H1 (cell line): ENCODE measurements around the gene TERB1. TPM values are rescaled to one million over a fixed set of nuclear protein-coding genes. Genes with fewer than 3 reads are reported as not detected.

Source experiments
- CTCF ChIA-PET: fragments of 300-600 bp; sonication (Branson Sonifier 250); formaldehyde crosslinking; loops from one replicate; lab custom pipeline; 2021; ENCODE audit not compliant: partially characterized antibody; lab: Charles Lee
- POLR2A ChIA-PET: fragments of 300-600 bp; sonication (Branson Sonifier 250); formaldehyde crosslinking; loops from one replicate; lab custom pipeline; 2021; ENCODE audit warnings: inconsistent platforms; ENCODE audit not compliant: partially characterized antibody; lab: Charles Lee
- DNase-seq, 2 experiments: peaks; one replicate each; pipeline versions ENCODE4 v3.0.0 to v3.0.0-alpha.2; 2010 to 2022; ENCODE audit warnings: low spot score in 2 of 2, low read depth in 1 of 2, mixed read lengths in 1 of 2
- FAIRE-seq: peaks from 2 replicates; lab custom pipeline; 2011; peaks lifted over from hg19 to GRCh38; lab: Jason Lieb, UNC
- H2AFZ ChIP-seq: 2 replicates; pipeline ENCODE4 v1.8.1; 2012; ENCODE audit warnings: low read length, inconsistent platforms
- H2AK5ac ChIP-seq: 2 replicates; pipeline ENCODE4 v1.6.1; 2013; ENCODE audit warnings: low read depth, low read length
- H2BK120ac ChIP-seq: replicated peaks from 2 replicates; pipeline ENCODE3; 2013; ENCODE audit warnings: low read depth, low read length, inconsistent platforms
- H2BK12ac ChIP-seq: 2 replicates; pipeline ENCODE4 v1.6.1; 2013; ENCODE audit warnings: low read depth, low read length
- H2BK15ac ChIP-seq: 2 replicates; pipeline ENCODE4 v1.6.1; 2013; ENCODE audit warnings: low read length
- H2BK20ac ChIP-seq: 2 replicates; pipeline ENCODE4 v1.6.1; 2013; ENCODE audit warnings: low read length
- H2BK5ac ChIP-seq: 2 replicates; pipeline ENCODE4 v1.6.1; 2013; ENCODE audit warnings: low read depth, low read length
- H3K14ac ChIP-seq: 2 replicates; pipeline ENCODE4 v1.6.1; 2013; ENCODE audit warnings: inconsistent platforms; ENCODE audit not compliant: insufficient read length
- H3K18ac ChIP-seq: 2 replicates; pipeline ENCODE4 v1.6.1; 2013; ENCODE audit warnings: low read length; ENCODE audit errors: extremely low read depth
- H3K23ac ChIP-seq: 2 replicates; pipeline ENCODE4 v1.6.1; 2013; ENCODE audit warnings: inconsistent platforms; ENCODE audit not compliant: insufficient read length
- H3K23me2 ChIP-seq: 2 replicates; pipeline ENCODE4 v1.6.1; 2013; ENCODE audit warnings: low read depth, low read length
- H3K27ac ChIP-seq: 2 replicates; pipeline ENCODE4 v1.6.1; 2011; ENCODE audit warnings: low read depth, low read length, inconsistent platforms
- H3K27me3 ChIP-seq, 4 experiments: replicated peaks in 1 of 4; 1 replicate in 1 of 4; 2 replicates in 3 of 4; pipeline versions ENCODE4 v1.6.1 to v1.8.1; 2011 to 2013; ENCODE audit warnings: low read length in 3 of 4, mild to moderate bottlenecking in 3 of 4, inconsistent platforms in 2 of 4, mixed read lengths in 2 of 4, moderate library complexity in 1 of 4; ENCODE audit not compliant: control insufficient read depth in 3 of 4, insufficient read depth in 3 of 4; ENCODE audit errors: extremely low read depth in 1 of 4
- H3K36me3 ChIP-seq, 4 experiments: 2 replicates each; pipeline versions ENCODE4 v1.6.1 to v1.8.1; 2011 to 2013; ENCODE audit warnings: mild to moderate bottlenecking in 4 of 4, low read length in 3 of 4, moderate library complexity in 2 of 4, control low read depth in 1 of 4, inconsistent platforms in 1 of 4; ENCODE audit not compliant: insufficient read depth in 4 of 4, control insufficient read depth in 2 of 4
- H3K4ac ChIP-seq: replicated peaks from 2 replicates; pipeline ENCODE3; 2013; ENCODE audit warnings: low read length, low read depth, mixed read lengths, inconsistent platforms; ENCODE audit not compliant: insufficient read length
- H3K4me1 ChIP-seq, 4 experiments: replicated peaks in 1 of 4; 1 replicate in 1 of 4; 2 replicates in 3 of 4; pipeline versions ENCODE4 v1.6.1 to v1.8.1; 2011 to 2013; ENCODE audit warnings: low read length in 3 of 4, inconsistent platforms in 2 of 4, mixed read lengths in 1 of 4; ENCODE audit not compliant: insufficient read depth in 4 of 4, control insufficient read depth in 3 of 4
- H3K4me2 ChIP-seq, 2 experiments: 2 replicates each; pipeline versions ENCODE4 v1.6.1 to v1.8.1; 2011 to 2013; ENCODE audit warnings: low read depth in 2 of 2, low read length in 2 of 2, control low read depth in 1 of 2, inconsistent platforms in 1 of 2, mild to moderate bottlenecking in 1 of 2; ENCODE audit not compliant: insufficient read depth in 1 of 2
- H3K4me3 ChIP-seq, 4 experiments: fragments of 200-600, 300-600 bp in 1 of 4; sonication (generic), shearing (Covaris generic), sonication (Bioruptor Twin) in 1 of 4; 2 replicates each; pipeline versions ENCODE4 v1.5.1 to v1.8.1; 2011 to 2016; ENCODE audit warnings: low read length in 4 of 4, low read depth in 3 of 4, control low read depth in 2 of 4, inconsistent platforms in 2 of 4, mild to moderate bottlenecking in 2 of 4, mixed read lengths in 1 of 4, moderate library complexity in 1 of 4; ENCODE audit not compliant: insufficient read depth in 2 of 4; ENCODE audit errors: extremely low read depth in 1 of 4
- H3K56ac ChIP-seq: replicated peaks from 2 replicates; pipeline ENCODE3; 2013; ENCODE audit warnings: low read depth, mild to moderate bottlenecking, mixed read lengths, low read length, inconsistent platforms; ENCODE audit not compliant: insufficient read length
- H3K79me1 ChIP-seq: 2 replicates; pipeline ENCODE4 v1.6.1; 2013; ENCODE audit warnings: low read depth, low read length, control low read depth
- H3K79me2 ChIP-seq, 2 experiments: 2 replicates each; pipeline versions ENCODE4 v1.6.1 to v1.8.1; 2012 to 2013; ENCODE audit warnings: low read length in 2 of 2, mild to moderate bottlenecking in 2 of 2, inconsistent platforms in 1 of 2; ENCODE audit not compliant: insufficient read depth in 2 of 2, control insufficient read depth in 1 of 2
- H3K9ac ChIP-seq, 4 experiments: replicated peaks in 1 of 4; 1 replicate in 1 of 4; 2 replicates in 3 of 4; pipeline versions ENCODE4 v1.6.1 to v1.8.1; 2011 to 2013; ENCODE audit warnings: low read depth in 3 of 4, low read length in 3 of 4, control low read depth in 2 of 4, mild to moderate bottlenecking in 2 of 4, moderate library complexity in 2 of 4, inconsistent platforms in 1 of 4; ENCODE audit errors: extremely low read depth in 1 of 4
- H3K9me3 ChIP-seq, 2 experiments: 2 replicates each; pipeline versions ENCODE4 v1.6.1 to v1.8.1; 2012 to 2013; ENCODE audit warnings: mild to moderate bottlenecking in 2 of 2, moderate library complexity in 2 of 2, control low read depth in 1 of 2, inconsistent platforms in 1 of 2, low read depth in 1 of 2, low read length in 1 of 2, mixed read lengths in 1 of 2; ENCODE audit not compliant: insufficient read depth in 2 of 2
- H4K20me1 ChIP-seq, 2 experiments: replicated peaks in 1 of 2; 2 replicates each; pipeline versions ENCODE3 to v1.8.1; 2011 to 2013; ENCODE audit warnings: inconsistent platforms in 2 of 2, low read length in 2 of 2, mild to moderate bottlenecking in 1 of 2; ENCODE audit not compliant: insufficient read depth in 2 of 2, control insufficient read depth in 1 of 2
- H4K5ac ChIP-seq: 2 replicates; pipeline ENCODE4 v1.6.1; 2013; ENCODE audit warnings: low read length, low read depth, mixed read lengths, inconsistent platforms; ENCODE audit not compliant: insufficient read length
- H4K8ac ChIP-seq: 2 replicates; pipeline ENCODE4 v1.8.0; 2013; ENCODE audit warnings: mild to moderate bottlenecking, moderate library complexity, low read length, inconsistent platforms; ENCODE audit not compliant: insufficient read depth; ENCODE audit errors: extremely low read depth
- H4K91ac ChIP-seq: replicated peaks from 2 replicates; pipeline ENCODE3; 2013; ENCODE audit warnings: low read length, mixed read lengths, inconsistent platforms; ENCODE audit not compliant: insufficient read length
- ATF2 ChIP-seq: IDR thresholded peaks from 2 replicates; pipeline ENCODE4 v1.6.1; 2012; ENCODE audit warnings: low read length, inconsistent platforms
- CBX5 ChIP-seq: fragments of 300-800, 300-1000 bp; sonication (generic); IDR thresholded peaks from 2 replicates; pipeline ENCODE4 v1.7.1; 2016; ENCODE audit warnings: antibody characterized with exemption, low read length, low read depth
- POLR2A ChIP-seq, 2 experiments: IDR thresholded peaks; 1 replicate in 1 of 2; 2 replicates in 1 of 2; pipeline ENCODE4 v1.6.1; 2011; ENCODE audit warnings: low read depth in 2 of 2, low read length in 2 of 2, mild to moderate bottlenecking in 2 of 2; ENCODE audit errors: control extremely low read depth in 1 of 2
- POLR2AphosphoS5 ChIP-seq: IDR thresholded peaks from 2 replicates; pipeline ENCODE4 v1.6.1; 2011; ENCODE audit warnings: low read depth, low read length
- polyA plus RNA-seq, 7 experiments: library from polyadenylated mRNA; depleted of rRNA in 3 of 7; stranded (reverse) in 5 of 7; unstranded in 2 of 7; fragments of >200 nt in 5 of 7; fragments of 200-250 nt in 2 of 7; gene quantifications; 1 replicate in 5 of 7; 2 replicates in 1 of 7; 4 replicates in 1 of 7; pipeline versions ENCODE4 v1.2.1 to v1.2.3, GENCODE V29; 2011 to 2013; ENCODE audit warnings: missing spikeins in 2 of 7, mixed read lengths in 2 of 7
- total RNA-seq: library from RNA; stranded (reverse); fragmentation: NEBNext Ultra II Directional; extraction: Animal tissue kit (Norgen Biotek cat#: 25700); gene quantifications from 2 replicates; pipeline ENCODE4 v1.2.1, GENCODE V29; 2021

Gene TERB1
- total and polyA plus RNA-seq, 2 of the 8 experiments (the other 6 are each of a cell fraction or from before 2014, with no cell fraction given): not detected

GRCh38 chr16:66712512-66712911 is 88.9 kb downstream of the TERB1 start:
- Histone ChIP-seq H3K27ac (no peak overlapping the region), H2BK5ac (no peak overlapping the region), H4K8ac (no peak overlapping the region), H3K9me3 (no peaks in the 10 kb centered on the region), H4K91ac (no peak overlapping the region), H2BK20ac (no peak overlapping the region), H2AFZ (no peak overlapping the region), H3K79me2 (no peaks in the 10 kb centered on the region), H4K20me1 (peaks cover 2 to 5% of the 10 kb centered on the region in 2 experiments), H3K56ac (no peak overlapping the region), H4K5ac (no peak overlapping the region), H3K36me3 (no peaks in the 10 kb centered on the region; a peak in 1 of 8 replicates), H3K4me2 (no peak overlapping the region), H3K79me1 (no peaks in the 10 kb centered on the region; the same call in 1 of the 2 replicates), H2BK120ac (no peak overlapping the region), H3K4me1 (no peaks in the 10 kb centered on the region), H3K14ac (no peak overlapping the region), H3K4ac (no peak overlapping the region), H3K23me2 (0 out of 2 replicates have a peak, but pooled peaks cover 2% of the 10 kb centered on the region), H2BK15ac (no peak overlapping the region), H3K18ac (no peak overlapping the region), H3K23ac (no peak overlapping the region), H2AK5ac (no peak overlapping the region), H3K27me3 (no peaks in the 10 kb centered on the region), H2BK12ac (no peak overlapping the region), H3K9ac (no peak overlapping the region), H3K4me3 (no peak overlapping the region)
- TF ChIP-seq POLR2AphosphoS5: 0 out of 2 replicates have a peak, but pooled peaks have one; percentile 39
- TF ChIP-seq POLR2A (IDR thresholded peaks at IDR 0.05; ENCODE audit: control extremely low read depth in 1 of 2, low read depth in 2 of 2, low read length in 2 of 2): 0 out of 3 replicates have a peak, but pooled peaks of 1 of the 2 experiments have one; percentile 8
- no peak for TF ChIP-seq ATF2
- TF ChIP-seq CBX5: no peak
- ChIA-PET CTCF (interaction anchor here (0.6 to 4.1 kb wide), 10 partner anchors 10 to 85 kb away, joined by 3 to 21 read pairs (median 4); no protein-coding TSS in a partner anchor), POLR2A (interaction anchor here (0.9 to 1.9 kb wide), 7 partner anchors 10 to 38 kb away, joined by 3 to 8 read pairs (median 6); partner anchors contain the start of genes CMTM4 and DYNC1LI2)
- FAIRE-seq: no peak
- no peak for DNase-seq
